B cell (primary cell): Measurements from ENCODE around the gene LRTM2. TPM values are rescaled to one million over a fixed set of nuclear protein-coding genes. Genes with fewer than 3 reads are reported as not detected.

ENCODE experiments used
- ATAC-seq: fragments of 200-7000 bp; cut with Tn5 transposase; one replicate; pipeline ENCODE4 v1.10.0; 2021; ENCODE audit warnings: low read depth, mild to moderate bottlenecking, moderate number of reproducible peaks, moderate library complexity
- CTCF ChIA-PET: fragments of 350-600 bp; sonication (Branson Sonifier 250); formaldehyde crosslinking; loops from one replicate; lab custom pipeline; 2021; ENCODE audit warnings: antibody characterized with exemption, inconsistent platforms; lab: Charles Lee
- POLR2A ChIA-PET: fragments of 350-600 bp; sonication (Branson Sonifier 250); formaldehyde crosslinking; loops from one replicate; lab custom pipeline; 2021; ENCODE audit warnings: antibody characterized with exemption; lab: Charles Lee
- DNase-seq: peaks from one replicate; pipeline ENCODE4 v3.0.0; 2013
- H2AFZ ChIP-seq: 2 replicates; pipeline ENCODE4 v1.6.1; 2012; ENCODE audit warnings: mild to moderate bottlenecking, low read depth, low read length; ENCODE audit not compliant: insufficient read depth, poor library complexity, severe bottlenecking
- H3K27ac ChIP-seq, 2 donors: 1 replicate in 1 of 2; 2 replicates in 1 of 2; pipeline ENCODE4 v1.5.1; 2012 to 2013; ENCODE audit warnings: low read length in 2 of 2, mild to moderate bottlenecking in 2 of 2, moderate library complexity in 1 of 2
- H3K27me3 ChIP-seq, 4 experiments: fragments of 200-600 bp in 1 of 4; sonication (generic) in 1 of 4; replicated peaks in 1 of 4; 1 replicate in 2 of 4; 2 replicates in 2 of 4; pipeline versions ENCODE4 v1.6.1 to v1.7.0; 2013 to 2016; ENCODE audit warnings: low read length in 3 of 4, mild to moderate bottlenecking in 2 of 4, mixed read lengths in 1 of 4, moderate library complexity in 1 of 4; ENCODE audit not compliant: insufficient read depth in 4 of 4, control insufficient read depth in 3 of 4; ENCODE audit errors: control extremely low read depth in 1 of 4
- H3K36me3 ChIP-seq, 2 experiments: replicated peaks in 1 of 2; 1 replicate in 1 of 2; 2 replicates in 1 of 2; pipeline versions ENCODE4 v1.6.1 to v1.7.1; 2013; ENCODE audit warnings: low read length in 1 of 2; ENCODE audit not compliant: insufficient read depth in 2 of 2, control insufficient read depth in 1 of 2; ENCODE audit errors: control extremely low read depth in 1 of 2, extremely low read depth in 1 of 2
- H3K4me1 ChIP-seq, 2 donors: fragments of 200-600 bp in 1 of 2; sonication (generic) in 1 of 2; 1 replicate in 1 of 2; 2 replicates in 1 of 2; pipeline versions ENCODE4 v1.5.1 to v1.6.1; 2013 to 2017; ENCODE audit warnings: low read length in 2 of 2; ENCODE audit not compliant: control insufficient read depth in 2 of 2, insufficient read depth in 2 of 2
- H3K4me2 ChIP-seq: replicated peaks from 2 replicates; pipeline ENCODE3; 2012; ENCODE audit warnings: mild to moderate bottlenecking, low read depth, low read length; ENCODE audit not compliant: poor library complexity, severe bottlenecking
- H3K4me3 ChIP-seq, 5 experiments: fragments of 200-600 bp in 1 of 5; sonication (generic) in 1 of 5; 1 replicate in 3 of 5; 2 replicates in 2 of 5; pipeline versions ENCODE4 v1.5.1 to v1.7.0; 2011 to 2016; ENCODE audit warnings: low read length in 4 of 5, mild to moderate bottlenecking in 4 of 5, low read depth in 2 of 5, control low read depth in 1 of 5, moderate library complexity in 1 of 5; ENCODE audit not compliant: insufficient read depth in 1 of 5; ENCODE audit errors: control extremely low read depth in 1 of 5, extremely low read depth in 1 of 5
- H3K79me2 ChIP-seq: fragments of 200-600 bp; sonication (generic); one replicate; pipeline ENCODE4 v1.6.0; 2016; ENCODE audit warnings: low read length; ENCODE audit not compliant: control insufficient read depth, insufficient read depth
- H3K9ac ChIP-seq: fragments of 200-600 bp; sonication (generic); 2 replicates; pipeline ENCODE4 v1.6.1; 2017; ENCODE audit warnings: mild to moderate bottlenecking, low read length, moderate library complexity
- H3K9me3 ChIP-seq, 3 donors: one replicate each; pipeline versions ENCODE4 v1.6.1 to v1.7.1; 2013; ENCODE audit warnings: low read length in 2 of 3; ENCODE audit not compliant: control insufficient read depth in 2 of 3, insufficient read depth in 1 of 3; ENCODE audit errors: control extremely low read depth in 1 of 3
- H4K20me1 ChIP-seq: 2 replicates; pipeline ENCODE4 v1.6.0; 2012; ENCODE audit warnings: mild to moderate bottlenecking, low read length; ENCODE audit not compliant: insufficient read depth, control insufficient read depth, poor library complexity, severe bottlenecking
- H3K27ac Mint-ChIP-seq: one replicate; pipeline ENCODE4 v1.8.0; 2021; ENCODE audit warnings: mixed read lengths
- H3K27me3 Mint-ChIP-seq: one replicate; pipeline ENCODE4 v1.8.0; 2021; ENCODE audit warnings: mixed read lengths
- H3K4me1 Mint-ChIP-seq: one replicate; pipeline ENCODE4 v1.8.0; 2021; ENCODE audit warnings: mixed read lengths
- H3K4me3 Mint-ChIP-seq: one replicate; pipeline ENCODE4 v1.8.0; 2021; ENCODE audit warnings: mixed read lengths
- H3K9me3 Mint-ChIP-seq: one replicate; pipeline ENCODE4 v1.8.0; 2022; ENCODE audit warnings: mixed read lengths; ENCODE audit not compliant: insufficient read depth
- CTCF ChIP-seq: fragments of 200-600 bp; IDR thresholded peaks from one replicate; pipeline ENCODE4 v1.8.0; 2022; ENCODE audit warnings: antibody characterized with exemption, mild to moderate bottlenecking
- EZH2 ChIP-seq: IDR thresholded peaks from 2 replicates; pipeline ENCODE4 v1.6.1; 2012; ENCODE audit warnings: borderline replicate concordance, low read depth, mild to moderate bottlenecking, moderate library complexity, low read length; ENCODE audit not compliant: insufficient read depth, poor library complexity, severe bottlenecking
- WGBS: methylation state at CpG from one replicate; pipeline ENCODE4 v1.1.5; 2013; ENCODE audit warnings: missing lambda C conversion rate; ENCODE audit not compliant: insufficient coverage; 5-methylcytosine and 5-hydroxymethylcytosine counted together
- intact Hi-C: fragments of 100-400 bp; cut with micrococcal nuclease; formaldehyde crosslinking; loops from one replicate; pipeline ENCODE4 v1.10.0; 2022
- polyA plus RNA-seq: library from polyadenylated mRNA; depleted of rRNA; stranded (reverse); fragments of >200 nt; gene quantifications from 2 replicates; pipeline ENCODE4 v1.2.3, GENCODE V29; 2012
- total RNA-seq, 2 donors: library from RNA; stranded (reverse); fragments of 120-200 nt in 1 of 2; gene quantifications; 1 replicate in 1 of 2; 2 replicates in 1 of 2; pipeline versions ENCODE4 v1.2.3 to v1.2.4, GENCODE V29; 2013 to 2022

LRTM2 gene
- total and polyA plus RNA-seq, 2 donors (not counting 1 experiment from before 2014, with no cell fraction given) = not detected

DNA sequence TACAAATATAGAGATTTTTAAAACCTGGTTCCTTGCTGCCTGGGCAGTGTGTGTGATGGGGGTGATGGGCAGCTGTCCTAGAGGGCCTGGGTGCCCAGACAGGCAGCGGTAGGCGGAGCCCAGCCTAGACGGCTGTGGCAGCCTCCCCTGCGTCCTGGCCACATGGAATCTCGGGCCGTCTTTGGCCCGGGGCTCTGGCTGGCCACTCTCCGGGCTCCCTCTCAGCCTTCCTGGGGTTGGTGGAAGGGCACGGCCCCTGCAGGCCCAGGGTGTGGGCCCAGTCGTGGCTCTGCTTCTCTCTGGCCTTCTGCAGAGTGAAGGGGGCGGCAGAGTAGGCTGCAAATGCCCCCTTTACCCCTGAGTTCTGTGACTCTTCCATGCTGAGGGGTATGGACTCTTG lies 2.3 kb downstream of the LRTM2 start:
- H2AFZ ChIP-seq = no peak overlapping the region
- H3K9ac ChIP-seq = no peak overlapping the region
- no peaks in the 10 kb centered on the region for H3K9me3 ChIP-seq
- Mint-ChIP-seq H3K4me3 (no peak overlapping the region), H3K9me3 (no peaks in the 10 kb centered on the region), H3K27me3 (peaks cover 30% of the 10 kb centered on the region), H3K4me1 (peaks cover 3% of the 10 kb centered on the region), H3K27ac (no peak overlapping the region)
- no peak for TF ChIP-seq CTCF
- no peak for TF ChIP-seq EZH2
- H3K4me3 ChIP-seq = no peak overlapping the region
- no peak overlapping the region for H3K27ac ChIP-seq
- ATAC-seq (no peak), DNase-seq (no peak)
- H3K36me3 ChIP-seq = no peaks in the 10 kb centered on the region
- H3K4me2 ChIP-seq = no peak overlapping the region
- H3K27me3 ChIP-seq = peaks cover 0 to 38% (median 6%) of the 10 kb centered on the region in 4 experiments
- ChIA-PET CTCF (no interaction called here), POLR2A (no interaction called here)
- H4K20me1 ChIP-seq = no peaks in the 10 kb centered on the region
- no peaks in the 10 kb centered on the region for H3K4me1 ChIP-seq
- WGBS = 90% methylated on average over 9 of the region's 11 CpGs
- H3K79me2 ChIP-seq = no peaks in the 10 kb centered on the region
- intact Hi-C loops = no loop called here

GRCh38 chr12:1823237-1823636 lies 2.9 kb downstream of the LRTM2 start:
- Mint-ChIP-seq H3K4me3 (no peak overlapping the region), H3K9me3 (no peaks in the 10 kb centered on the region), H3K27ac (no peak overlapping the region), H3K4me1 (peaks cover 3% of the 10 kb centered on the region), H3K27me3 (peaks cover 30% of the 10 kb centered on the region)
- H3K79me2 ChIP-seq = no peaks in the 10 kb centered on the region
- ATAC-seq (no peak), DNase-seq (no peak)
- peaks cover 0 to 38% (median 6%) of the 10 kb centered on the region in 4 experiments for H3K27me3 ChIP-seq
- H3K4me1 ChIP-seq = no peaks in the 10 kb centered on the region
- H3K4me3 ChIP-seq = no peak overlapping the region
- TF ChIP-seq CTCF (no peak), EZH2 (no peak)
- 98% methylated on average over 8 of the region's 10 CpGs for WGBS
- H3K9me3 ChIP-seq = no peaks in the 10 kb centered on the region
- no peaks in the 10 kb centered on the region for H4K20me1 ChIP-seq
- CTCF ChIA-PET = no interaction called here
- H3K36me3 ChIP-seq = no peaks in the 10 kb centered on the region
- no peak overlapping the region for H3K27ac ChIP-seq
- intact Hi-C loops = no loop called here
- H3K4me2 ChIP-seq = no peak overlapping the region
- no peak overlapping the region for H2AFZ ChIP-seq
- POLR2A ChIA-PET = no interaction called here
- no peak overlapping the region for H3K9ac ChIP-seq
